ENCODE results near the gene NOTCH1. TPM values are rescaled to one million over a fixed set of nuclear protein-coding genes. Genes with fewer than 3 reads are reported as not detected.
A peak's percentile ranks its signal among the peaks of the same experiment; 100 is the strongest.

NOTCH1 gene
- total and polyA plus RNA-seq, 7 experiments from 2014 or later = 1.9 to 92.9 (median 52.0) TPM

GRCh38 chr9:136568288-136569081 is 22.6 kb upstream of the NOTCH1 start:
- CTCF ChIA-PET = no interaction called here

GRCh38 chr9:136567651-136568287 is 21.9 kb upstream of the NOTCH1 start:
- Mint-ChIP-seq H3K4me3 (no peak overlapping the region), H3K27ac (no peak overlapping the region), H3K4me1 (peaks cover 0 to 10% (median 0%) of the 10 kb centered on the region in 7 donors), H3K9me3 (peaks cover 0 to 5% (median 0%) of the 10 kb centered on the region in 11 donors), H3K36me3 (no peaks in the 10 kb centered on the region), H3K27me3 (no peaks in the 10 kb centered on the region)
- H3K4me1 ChIP-seq (ENCODE audit: control insufficient read depth in 2 of 2, insufficient read depth in 2 of 2, low read length in 2 of 2) = no peaks in the 10 kb centered on the region
- H3K36me3 ChIP-seq (ENCODE audit: control insufficient read depth in 2 of 3, insufficient read depth in 3 of 3, low read length in 3 of 3) = no peaks in the 10 kb centered on the region
- DNase-seq = no peak
- no peak overlapping the region for H3K27ac ChIP-seq (ENCODE audit: low read depth, low read length)
- POLR2A ChIA-PET = no interaction called here
- no peaks in the 10 kb centered on the region for H3K9me3 ChIP-seq (ENCODE audit: control insufficient read depth in 2 of 3, low read length in 3 of 3)
- intact Hi-C loops (cut with micrococcal nuclease) = no loop called here
- H3K27me3 ChIP-seq (ENCODE audit: control insufficient read depth in 2 of 2, insufficient read depth in 2 of 2, low read length in 2 of 2) = no peaks in the 10 kb centered on the region
- ATAC-seq = no peak
- CTCF ChIA-PET = no interaction called here
- no peak overlapping the region for H3K4me3 ChIP-seq (ENCODE audit: low read length)

More at GRCh38 chr9:136568288-136569081, 22.6 kb upstream of the NOTCH1 start:
- no peak overlapping the region for H3K4me3 ChIP-seq (ENCODE audit: low read length)
- no peaks in the 10 kb centered on the region for H3K27me3 ChIP-seq (ENCODE audit: control insufficient read depth in 2 of 2, insufficient read depth in 2 of 2, low read length in 2 of 2)
- Mint-ChIP-seq H3K4me3 (no peak overlapping the region), H3K4me1 (peaks cover 0 to 13% (median 0%) of the 10 kb centered on the region in 7 donors), H3K9me3 (peaks cover 0 to 5% (median 0%) of the 10 kb centered on the region in 11 donors), H3K27ac (no peak overlapping the region), H3K36me3 (no peaks in the 10 kb centered on the region), H3K27me3 (no peaks in the 10 kb centered on the region)
- no peaks in the 10 kb centered on the region for H3K9me3 ChIP-seq (ENCODE audit: control insufficient read depth in 2 of 3, low read length in 3 of 3)
- H3K27ac ChIP-seq (ENCODE audit: low read depth, low read length) = no peak overlapping the region
- no peaks in the 10 kb centered on the region for H3K4me1 ChIP-seq (ENCODE audit: control insufficient read depth in 2 of 2, insufficient read depth in 2 of 2, low read length in 2 of 2)
- H3K36me3 ChIP-seq (ENCODE audit: control insufficient read depth in 2 of 3, insufficient read depth in 3 of 3, low read length in 3 of 3) = no peaks in the 10 kb centered on the region
- no peak for ATAC-seq
- intact Hi-C loops (cut with micrococcal nuclease) = no loop called here
- DNase-seq = no peak
- POLR2A ChIA-PET = no interaction called here

GRCh38 chr9:136566901-136567300 is 21.1 kb upstream of the NOTCH1 start:
- peaks cover 0 to 12% (median 0%) of the 10 kb centered on the region in 7 donors for H3K4me1 Mint-ChIP-seq
- CTCF ChIA-PET = no interaction called here
- ATAC-seq (no peak), DNase-seq (no peak)
- intact Hi-C loops (cut with micrococcal nuclease) = no loop called here
- H3K36me3 Mint-ChIP-seq = no peaks in the 10 kb centered on the region
- no peaks in the 10 kb centered on the region for H3K4me1 ChIP-seq (ENCODE audit: control insufficient read depth in 2 of 2, insufficient read depth in 2 of 2, low read length in 2 of 2)
- H3K27me3 Mint-ChIP-seq = no peaks in the 10 kb centered on the region
- H3K27ac Mint-ChIP-seq = peak overlapping the region in 1 of 9 donors; percentile 72
- no peak overlapping the region for H3K27ac ChIP-seq (ENCODE audit: low read depth, low read length)
- H3K9me3 ChIP-seq (ENCODE audit: control insufficient read depth in 2 of 3, low read length in 3 of 3) = no peaks in the 10 kb centered on the region
- peaks cover 0 to 5% (median 0%) of the 10 kb centered on the region in 11 donors for H3K9me3 Mint-ChIP-seq
- no peaks in the 10 kb centered on the region for H3K36me3 ChIP-seq (ENCODE audit: control insufficient read depth in 2 of 3, insufficient read depth in 3 of 3, low read length in 3 of 3)
- H3K4me3 Mint-ChIP-seq = no peak overlapping the region
- POLR2A ChIA-PET = no interaction called here
- no peaks in the 10 kb centered on the region for H3K27me3 ChIP-seq (ENCODE audit: control insufficient read depth in 2 of 2, insufficient read depth in 2 of 2, low read length in 2 of 2)
- H3K4me3 ChIP-seq (ENCODE audit: low read length) = no peak overlapping the region

GRCh38 chr9:136566553-136566895 is 20.7 kb upstream of the NOTCH1 start:
- H3K27ac ChIP-seq (ENCODE audit: low read depth, low read length) = no peak overlapping the region
- H3K4me3 ChIP-seq (ENCODE audit: low read length) = no peak overlapping the region
- no peaks in the 10 kb centered on the region for H3K9me3 ChIP-seq (ENCODE audit: control insufficient read depth in 2 of 3, low read length in 3 of 3)
- no peaks in the 10 kb centered on the region for H3K4me1 ChIP-seq (ENCODE audit: control insufficient read depth in 2 of 2, insufficient read depth in 2 of 2, low read length in 2 of 2)
- intact Hi-C loops (cut with micrococcal nuclease) = no loop called here
- no peaks in the 10 kb centered on the region for H3K27me3 ChIP-seq (ENCODE audit: control insufficient read depth in 2 of 2, insufficient read depth in 2 of 2, low read length in 2 of 2)
- ATAC-seq (no peak), DNase-seq (no peak)
- Mint-ChIP-seq H3K27ac (no peak overlapping the region), H3K27me3 (no peaks in the 10 kb centered on the region), H3K9me3 (peaks cover 0 to 5% (median 0%) of the 10 kb centered on the region in 11 donors), H3K36me3 (no peaks in the 10 kb centered on the region), H3K4me1 (peaks cover 0 to 9% (median 0%) of the 10 kb centered on the region in 7 donors), H3K4me3 (no peak overlapping the region)
- no peaks in the 10 kb centered on the region for H3K36me3 ChIP-seq (ENCODE audit: control insufficient read depth in 2 of 3, insufficient read depth in 3 of 3, low read length in 3 of 3)
- ChIA-PET POLR2A (no interaction called here), CTCF (no interaction called here)

- Histone ChIP-seq H3K27me3 (ENCODE audit: control insufficient read depth in 2 of 2, insufficient read depth in 2 of 2, low read length in 2 of 2) (no peaks in the 10 kb centered on the region), H3K27ac (ENCODE audit: low read depth, low read length) (no peak overlapping the region), H3K4me1 (ENCODE audit: control insufficient read depth in 2 of 2, insufficient read depth in 2 of 2, low read length in 2 of 2) (no peaks in the 10 kb centered on the region), H3K36me3 (ENCODE audit: control insufficient read depth in 2 of 3, insufficient read depth in 3 of 3, low read length in 3 of 3) (no peaks in the 10 kb centered on the region), H3K9me3 (ENCODE audit: control insufficient read depth in 2 of 3, low read length in 3 of 3) (no peaks in the 10 kb centered on the region), H3K4me3 (ENCODE audit: low read length) (no peak overlapping the region)
- H3K36me3 Mint-ChIP-seq = no peaks in the 10 kb centered on the region
- H3K27me3 Mint-ChIP-seq = no peaks in the 10 kb centered on the region
- no peak for DNase-seq
- no peak overlapping the region for H3K4me3 Mint-ChIP-seq
- H3K4me1 Mint-ChIP-seq = peaks cover 0 to 9% (median 0%) of the 10 kb centered on the region in 7 donors
- peaks cover 0 to 5% (median 0%) of the 10 kb centered on the region in 11 donors for H3K9me3 Mint-ChIP-seq
- ChIA-PET CTCF (no interaction called here), POLR2A (no interaction called here)
- intact Hi-C loops (cut with micrococcal nuclease) = no loop called here
- no peak overlapping the region for H3K27ac Mint-ChIP-seq
- ATAC-seq = no peak
Observed at GRCh38 chr9:136565715-136566552, 20.1 kb upstream of the NOTCH1 start.

- intact Hi-C loops (cut with micrococcal nuclease) = no loop called here
- ChIA-PET POLR2A (no interaction called here), CTCF (no interaction called here)
- Histone ChIP-seq H3K27me3 (ENCODE audit: control insufficient read depth in 2 of 2, insufficient read depth in 2 of 2, low read length in 2 of 2) (no peaks in the 10 kb centered on the region), H3K4me3 (ENCODE audit: low read length) (no peak overlapping the region), H3K9me3 (ENCODE audit: control insufficient read depth in 2 of 3, low read length in 3 of 3) (no peaks in the 10 kb centered on the region), H3K4me1 (ENCODE audit: control insufficient read depth in 2 of 2, insufficient read depth in 2 of 2, low read length in 2 of 2) (no peaks in the 10 kb centered on the region), H3K27ac (ENCODE audit: low read depth, low read length) (no peak overlapping the region), H3K36me3 (ENCODE audit: control insufficient read depth in 2 of 3, insufficient read depth in 3 of 3, low read length in 3 of 3) (no peaks in the 10 kb centered on the region)
- no peak overlapping the region for H3K27ac Mint-ChIP-seq
- H3K36me3 Mint-ChIP-seq = no peaks in the 10 kb centered on the region
- DNase-seq (no peak), ATAC-seq (no peak)
- H3K9me3 Mint-ChIP-seq = peaks cover 0 to 10% (median 0%) of the 10 kb centered on the region in 11 donors
- H3K4me3 Mint-ChIP-seq = no peak overlapping the region
- peaks cover 0 to 9% (median 0%) of the 10 kb centered on the region in 7 donors for H3K4me1 Mint-ChIP-seq
- H3K27me3 Mint-ChIP-seq = no peaks in the 10 kb centered on the region
Observed at GRCh38 chr9:136565086-136565714, 19.4 kb upstream of the NOTCH1 start.

Measured in naive thymus-derived CD4-positive, alpha-beta T cell (primary cell).